ENCODE results near the gene JARID2. TPM values are rescaled to one million over a fixed set of nuclear protein-coding genes. Genes with fewer than 3 reads are reported as not detected.

JARID2 gene
- total RNA-seq, 1 donor from 2014 or later: 65.6 TPM

DNA sequence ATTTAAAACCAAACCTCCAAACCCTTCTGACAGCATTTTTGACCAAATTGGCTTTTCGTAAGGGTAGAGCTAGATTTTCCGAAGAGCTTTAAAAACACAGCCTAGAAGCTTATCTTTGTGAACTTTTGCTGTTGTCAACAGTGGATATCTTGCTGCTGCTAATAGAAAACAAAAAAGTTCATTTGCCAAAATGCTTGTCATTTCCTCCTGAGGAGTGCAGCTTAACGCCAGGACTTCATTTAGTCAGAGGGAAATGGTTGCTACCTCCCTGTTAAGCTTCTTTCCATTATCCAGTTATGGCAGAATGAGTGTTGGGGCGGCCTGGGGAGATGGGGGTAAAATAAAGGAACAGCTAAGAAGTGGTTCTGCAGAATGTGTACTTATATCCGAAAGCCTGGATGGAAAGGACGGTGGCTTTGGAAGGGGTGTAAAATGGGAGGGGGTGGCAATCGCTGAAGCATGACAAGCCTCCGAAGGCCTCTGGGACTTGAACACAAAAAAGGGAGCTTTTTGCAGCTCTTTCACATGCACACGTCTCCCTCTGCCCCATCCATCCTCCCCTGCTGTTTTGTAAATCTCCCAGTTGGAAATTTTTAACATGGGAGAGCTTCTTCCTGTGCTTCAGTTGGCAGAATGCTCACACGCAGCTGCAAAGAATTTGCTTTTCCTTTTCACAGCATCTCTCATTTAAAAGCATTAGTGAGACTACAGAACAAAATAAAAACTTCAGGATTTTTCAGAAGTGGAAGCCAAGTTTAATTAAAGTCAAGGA, 22.5 kb downstream of the JARID2 start:
- no peaks in the 10 kb centered on the region for H3K36me3 Mint-ChIP-seq (ENCODE audit: insufficient read depth)
- DNase-seq (ENCODE audit: low spot score, unreplicated experiment): no peak
- H3K4me1 Mint-ChIP-seq (ENCODE audit: low read depth): peaks cover 51% of the 10 kb centered on the region
- peak overlapping the region; percentile 14 for H3K27ac Mint-ChIP-seq
- no peaks in the 10 kb centered on the region for H3K9me3 Mint-ChIP-seq (ENCODE audit: low read depth)
- no peaks in the 10 kb centered on the region for H3K27me3 Mint-ChIP-seq
- TF ChIP-seq, protein P1, sequence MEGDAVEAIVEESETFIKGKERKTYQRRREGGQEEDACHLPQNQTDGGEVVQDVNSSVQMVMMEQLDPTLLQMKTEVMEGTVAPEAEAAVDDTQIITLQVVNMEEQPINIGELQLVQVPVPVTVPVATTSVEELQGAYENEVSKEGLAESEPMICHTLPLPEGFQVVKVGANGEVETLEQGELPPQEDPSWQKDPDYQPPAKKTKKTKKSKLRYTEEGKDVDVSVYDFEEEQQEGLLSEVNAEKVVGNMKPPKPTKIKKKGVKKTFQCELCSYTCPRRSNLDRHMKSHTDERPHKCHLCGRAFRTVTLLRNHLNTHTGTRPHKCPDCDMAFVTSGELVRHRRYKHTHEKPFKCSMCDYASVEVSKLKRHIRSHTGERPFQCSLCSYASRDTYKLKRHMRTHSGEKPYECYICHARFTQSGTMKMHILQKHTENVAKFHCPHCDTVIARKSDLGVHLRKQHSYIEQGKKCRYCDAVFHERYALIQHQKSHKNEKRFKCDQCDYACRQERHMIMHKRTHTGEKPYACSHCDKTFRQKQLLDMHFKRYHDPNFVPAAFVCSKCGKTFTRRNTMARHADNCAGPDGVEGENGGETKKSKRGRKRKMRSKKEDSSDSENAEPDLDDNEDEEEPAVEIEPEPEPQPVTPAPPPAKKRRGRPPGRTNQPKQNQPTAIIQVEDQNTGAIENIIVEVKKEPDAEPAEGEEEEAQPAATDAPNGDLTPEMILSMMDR (IDR thresholded peaks at IDR 0.05; ENCODE audit: unreplicated experiment): no peak
- H3K4me3 Mint-ChIP-seq (ENCODE audit: low read depth): no peak overlapping the region

DNA sequence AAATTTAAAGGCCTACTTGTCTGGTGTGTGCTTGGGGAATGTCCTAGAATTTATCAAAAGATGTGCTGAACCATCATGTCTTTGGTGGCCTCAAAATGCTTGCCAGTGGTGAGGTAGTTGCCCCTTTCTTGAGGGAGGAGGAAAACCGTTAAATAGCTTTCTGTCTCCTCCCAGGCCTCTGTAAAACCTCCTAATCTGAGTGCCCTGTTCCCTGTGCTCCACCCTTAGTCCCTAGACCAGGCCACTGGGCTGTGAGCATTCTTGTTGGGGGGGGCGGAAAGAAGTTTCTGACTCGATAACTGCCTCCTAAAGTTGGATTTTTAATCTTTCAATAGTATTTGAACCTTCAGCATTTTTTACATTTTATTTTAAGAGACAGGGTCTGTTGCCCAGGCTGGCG, 23.1 kb downstream of the JARID2 start:
- no peak for DNase-seq (ENCODE audit: low spot score, unreplicated experiment)
- Mint-ChIP-seq H3K27me3 (no peaks in the 10 kb centered on the region), H3K4me1 (ENCODE audit: low read depth) (peaks cover 49% of the 10 kb centered on the region), H3K4me3 (ENCODE audit: low read depth) (no peak overlapping the region), H3K27ac (no peak overlapping the region), H3K9me3 (ENCODE audit: low read depth) (no peaks in the 10 kb centered on the region), H3K36me3 (ENCODE audit: insufficient read depth) (no peaks in the 10 kb centered on the region)
- TF ChIP-seq, protein P1 (IDR thresholded peaks at IDR 0.05; ENCODE audit: unreplicated experiment): no peak

DNA sequence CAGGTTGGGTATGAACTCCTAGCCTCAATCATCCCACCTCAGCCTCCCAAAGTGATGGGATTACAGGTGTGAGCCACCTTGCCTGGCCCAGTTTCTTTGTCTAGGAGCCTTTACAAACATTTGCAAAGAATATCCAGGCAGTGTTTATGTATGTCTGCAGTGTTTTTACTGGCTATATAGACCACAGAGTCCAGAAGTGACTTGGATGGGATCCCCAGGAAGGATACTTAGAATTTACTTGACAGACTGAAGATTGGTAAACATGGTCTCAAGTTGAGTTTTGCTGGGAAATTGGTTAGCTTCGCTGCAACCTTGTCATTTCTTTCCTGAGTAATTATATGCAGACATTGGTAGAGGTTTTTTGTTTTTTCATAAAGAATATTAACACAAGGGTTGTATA, 23.8 kb downstream of the JARID2 start:
- H3K27me3 Mint-ChIP-seq: no peaks in the 10 kb centered on the region
- H3K4me1 Mint-ChIP-seq (ENCODE audit: low read depth): peaks cover 43% of the 10 kb centered on the region
- H3K9me3 Mint-ChIP-seq (ENCODE audit: low read depth): no peaks in the 10 kb centered on the region
- TF ChIP-seq, protein P1 (IDR thresholded peaks at IDR 0.05; ENCODE audit: unreplicated experiment): no peak
- no peak overlapping the region for H3K4me3 Mint-ChIP-seq (ENCODE audit: low read depth)
- no peak overlapping the region for H3K27ac Mint-ChIP-seq
- no peak for DNase-seq (ENCODE audit: low spot score, unreplicated experiment)
- no peaks in the 10 kb centered on the region for H3K36me3 Mint-ChIP-seq (ENCODE audit: insufficient read depth)

DNA sequence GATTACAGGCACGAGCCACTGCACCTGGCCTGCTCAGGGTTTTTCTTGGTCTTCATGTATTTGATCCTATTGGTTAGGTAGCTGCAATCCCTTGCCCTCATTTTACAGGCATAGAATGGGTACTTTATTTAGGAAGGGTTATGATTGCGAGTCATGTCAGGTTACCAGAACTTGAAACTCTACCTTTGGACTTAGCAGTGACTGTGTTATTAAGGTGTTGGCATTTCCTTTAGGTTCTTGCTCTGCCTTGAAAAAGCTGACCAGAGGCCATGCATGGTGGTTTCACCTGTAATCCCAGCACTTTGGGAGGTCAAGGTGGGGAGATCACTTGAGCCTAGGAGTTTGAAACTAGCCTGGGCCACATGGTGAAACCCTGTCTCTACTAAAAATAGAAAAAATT, 24.5 kb downstream of the JARID2 start:
- DNase-seq (ENCODE audit: low spot score, unreplicated experiment): no peak
- Mint-ChIP-seq H3K27me3 (no peaks in the 10 kb centered on the region), H3K36me3 (ENCODE audit: insufficient read depth) (no peaks in the 10 kb centered on the region), H3K4me3 (ENCODE audit: low read depth) (no peak overlapping the region), H3K9me3 (ENCODE audit: low read depth) (no peaks in the 10 kb centered on the region), H3K4me1 (ENCODE audit: low read depth) (peaks cover 35% of the 10 kb centered on the region), H3K27ac (no peak overlapping the region)
- TF ChIP-seq, protein P1 (IDR thresholded peaks at IDR 0.05; ENCODE audit: unreplicated experiment): no peak

DNA sequence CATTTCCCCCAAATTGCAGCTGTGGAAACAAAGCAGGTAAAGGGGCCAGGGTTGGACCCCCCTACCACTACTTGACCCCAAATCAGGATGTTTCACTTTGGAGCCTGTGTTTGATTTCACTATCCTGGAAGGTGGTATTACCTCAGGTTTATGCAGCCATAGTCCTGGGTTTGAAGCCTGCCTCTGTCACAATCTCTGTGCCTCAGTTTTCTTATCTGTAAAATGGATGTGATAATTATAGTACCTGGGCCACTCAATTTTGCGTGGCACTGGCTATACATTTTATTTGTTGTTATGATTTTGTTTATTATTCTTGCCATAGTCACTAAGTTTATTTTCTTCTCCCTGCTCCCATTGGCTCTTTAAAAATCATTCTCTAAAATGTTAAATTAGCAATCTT, 26.7 kb downstream of the JARID2 start:
- no peak overlapping the region for H3K4me3 Mint-ChIP-seq (ENCODE audit: low read depth)
- DNase-seq (ENCODE audit: low spot score, unreplicated experiment): no peak
- TF ChIP-seq, protein P1 (IDR thresholded peaks at IDR 0.05; ENCODE audit: unreplicated experiment): no peak
- H3K9me3 Mint-ChIP-seq (ENCODE audit: low read depth): no peaks in the 10 kb centered on the region
- H3K4me1 Mint-ChIP-seq (ENCODE audit: low read depth): peaks cover 21% of the 10 kb centered on the region
- no peak overlapping the region for H3K27ac Mint-ChIP-seq
- H3K36me3 Mint-ChIP-seq (ENCODE audit: insufficient read depth): no peaks in the 10 kb centered on the region
- H3K27me3 Mint-ChIP-seq: no peaks in the 10 kb centered on the region

Measured in progenitor cell of endocrine pancreas (in vitro differentiated cells).